ENCODE results near the gene TMEM271.
"Not testable (repeated sequence)": the region's sequence is repeated elsewhere in the genome, so short reads cannot be mapped to it uniquely, and the experiment has no call there.

Gene TMEM271

GRCh38 chr4:598925-599324 is 22.8 kb upstream of the TMEM271 start:
- DNase-seq (ENCODE audit: low spot score), result no peak
- TF ChIP-seq CTCF (IDR thresholded peaks at IDR 0.05; ENCODE audit: extremely low read depth, missing control alignments), result no peak

DNA sequence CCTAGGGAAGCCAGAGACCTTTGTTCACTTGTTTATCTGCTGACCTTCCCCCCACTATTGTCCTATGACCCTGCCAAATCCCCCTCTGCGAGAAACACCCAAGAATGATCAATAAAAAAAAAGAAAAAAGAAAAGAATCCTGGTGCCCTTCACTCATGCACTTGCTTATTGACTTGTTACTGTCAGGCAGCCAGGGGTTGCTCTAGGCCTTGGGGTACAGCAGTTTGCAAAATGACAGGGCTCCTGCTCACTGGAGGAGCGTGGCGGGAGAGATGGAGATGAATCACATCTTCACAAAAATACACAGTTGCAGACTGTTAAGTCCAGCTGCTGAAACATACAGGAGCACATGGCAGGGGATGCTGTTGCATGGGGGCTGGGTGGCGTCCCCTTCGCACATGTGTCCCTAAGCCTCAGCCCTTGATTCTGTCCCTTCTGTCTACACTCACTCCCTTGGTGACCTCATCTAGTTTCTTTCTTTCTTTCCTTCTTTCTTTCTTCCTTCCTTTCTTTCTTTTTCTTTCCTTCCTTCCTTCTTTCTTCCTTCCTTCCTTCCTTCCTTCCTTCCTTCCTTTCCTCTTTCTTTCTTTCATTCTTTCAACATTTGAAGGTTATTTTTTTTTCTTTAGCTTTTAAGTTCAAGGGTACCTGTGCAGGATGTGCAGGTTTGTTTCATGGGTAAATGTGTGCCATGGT is 16.9 kb upstream of the TMEM271 start:
- no peak for TF ChIP-seq CTCF (IDR thresholded peaks at IDR 0.05; ENCODE audit: extremely low read depth, missing control alignments)
- DNase-seq (ENCODE audit: low spot score), result no peak

DNA sequence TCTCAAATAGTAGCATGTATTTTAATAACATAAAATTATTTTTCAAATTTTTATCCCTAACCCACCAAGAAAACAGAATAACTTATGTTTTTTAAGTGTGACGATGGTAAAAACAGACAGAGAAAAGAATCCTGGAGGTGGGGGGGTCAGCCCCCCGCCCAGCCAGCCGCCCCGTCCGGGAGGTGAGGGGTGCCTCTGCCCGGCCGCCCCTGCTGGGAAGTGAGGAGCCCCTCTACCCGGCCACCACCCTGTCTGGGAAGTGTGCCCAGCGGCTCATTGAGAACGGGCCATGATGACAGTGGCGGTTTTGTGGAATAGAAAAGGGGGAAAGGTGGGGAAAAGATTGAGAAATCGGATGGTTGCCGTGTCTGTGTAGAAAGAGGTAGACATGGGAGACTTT is 16.1 kb upstream of the TMEM271 start:
- not testable (repeated sequence) for DNase-seq (ENCODE audit: low spot score)

DNA sequence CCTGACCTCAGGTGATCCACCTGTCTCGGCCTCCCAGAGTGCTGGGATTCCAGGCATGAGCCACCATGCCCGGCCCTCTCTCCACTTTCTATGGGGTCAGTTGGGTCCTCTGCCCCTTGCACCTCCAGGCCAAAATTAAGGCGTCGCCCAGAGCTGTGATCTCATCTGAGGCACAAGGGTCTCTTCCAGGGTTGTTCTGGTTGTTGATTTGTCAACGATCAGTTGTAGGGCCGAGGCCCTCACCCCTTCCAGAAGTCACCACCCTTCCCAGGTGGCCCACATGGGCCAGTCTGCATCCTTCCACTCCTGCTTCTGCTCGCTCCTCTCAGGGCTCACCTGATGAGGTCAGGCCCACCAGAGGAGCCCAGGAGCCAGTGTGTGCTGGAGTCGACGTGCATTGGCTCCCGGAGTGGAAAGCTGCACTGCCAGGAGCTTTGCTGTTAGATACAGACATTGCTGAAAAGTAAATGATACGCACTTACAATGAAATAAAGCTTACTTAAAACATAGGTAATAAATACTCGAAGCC is 14.3 kb upstream of the TMEM271 start:
- TF ChIP-seq CTCF (IDR thresholded peaks at IDR 0.05; ENCODE audit: extremely low read depth, missing control alignments), result no peak
- DNase-seq (ENCODE audit: low spot score), result no peak

DNA sequence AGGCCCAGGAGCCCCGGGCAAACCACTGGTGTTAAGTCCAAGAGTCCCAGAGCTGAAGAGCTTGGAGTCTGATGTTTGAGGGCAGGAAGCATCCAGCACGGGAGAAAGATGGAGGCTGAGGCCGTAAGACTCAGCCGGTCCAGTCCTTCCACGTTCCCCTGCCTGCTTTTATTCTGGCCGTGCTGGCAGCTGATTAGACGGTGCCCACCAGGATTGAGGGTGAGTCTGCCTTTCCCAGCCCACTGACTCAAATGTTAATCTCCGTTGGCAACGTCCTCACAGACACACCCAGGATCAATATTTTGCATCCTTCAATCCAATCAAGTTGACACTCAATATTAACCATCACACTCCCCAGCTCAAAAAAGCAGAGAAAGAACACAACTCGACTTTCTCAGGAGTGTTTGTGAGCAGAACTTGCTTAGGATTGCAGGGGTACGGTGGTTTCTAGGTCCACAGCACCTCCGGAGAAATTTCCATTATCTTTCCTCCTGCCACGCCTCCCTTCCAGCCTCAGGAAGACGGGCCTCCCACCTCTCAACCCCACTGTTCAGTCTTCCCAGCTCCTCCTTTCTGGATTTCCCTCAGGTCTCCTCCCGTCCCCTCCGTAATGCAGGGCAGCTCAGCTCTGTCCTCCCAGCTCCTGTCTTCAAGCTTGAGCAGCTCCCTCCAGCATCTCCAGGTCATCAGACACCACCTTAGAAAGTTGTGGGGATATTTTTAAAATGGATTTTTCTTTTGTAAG is 13.3 kb upstream of the TMEM271 start:
- TF ChIP-seq CTCF (IDR thresholded peaks at IDR 0.05; ENCODE audit: extremely low read depth, missing control alignments), result no peak
- DNase-seq (ENCODE audit: low spot score), result no peak

DNA sequence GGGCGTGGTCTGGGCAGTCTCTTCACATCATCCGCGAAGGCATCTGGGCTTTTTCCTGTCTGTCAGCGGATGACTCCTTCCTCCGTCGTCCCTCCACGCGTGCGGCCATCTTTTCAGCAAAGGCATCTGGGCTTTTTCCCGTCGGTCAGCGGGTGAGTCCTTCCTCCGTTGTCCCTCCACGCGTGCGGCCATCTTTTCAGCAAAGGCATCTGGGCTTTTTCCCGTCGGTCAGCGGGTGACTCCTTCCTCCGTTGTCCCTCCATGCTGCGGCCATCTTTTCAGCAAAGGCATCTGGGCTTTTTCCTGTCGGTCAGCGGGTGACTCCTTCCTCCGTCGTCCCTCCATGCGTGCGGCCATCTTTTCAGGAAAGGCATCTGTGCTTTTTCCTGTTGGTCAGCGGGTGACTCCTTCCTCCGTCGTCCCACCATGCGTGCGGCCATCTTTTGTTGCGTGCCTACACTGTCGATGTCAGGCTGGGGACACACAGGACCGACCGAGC is 12.3 kb upstream of the TMEM271 start:
- no peak for DNase-seq (ENCODE audit: low spot score)
- no peak for TF ChIP-seq CTCF (IDR thresholded peaks at IDR 0.05; ENCODE audit: extremely low read depth, missing control alignments)

DNA sequence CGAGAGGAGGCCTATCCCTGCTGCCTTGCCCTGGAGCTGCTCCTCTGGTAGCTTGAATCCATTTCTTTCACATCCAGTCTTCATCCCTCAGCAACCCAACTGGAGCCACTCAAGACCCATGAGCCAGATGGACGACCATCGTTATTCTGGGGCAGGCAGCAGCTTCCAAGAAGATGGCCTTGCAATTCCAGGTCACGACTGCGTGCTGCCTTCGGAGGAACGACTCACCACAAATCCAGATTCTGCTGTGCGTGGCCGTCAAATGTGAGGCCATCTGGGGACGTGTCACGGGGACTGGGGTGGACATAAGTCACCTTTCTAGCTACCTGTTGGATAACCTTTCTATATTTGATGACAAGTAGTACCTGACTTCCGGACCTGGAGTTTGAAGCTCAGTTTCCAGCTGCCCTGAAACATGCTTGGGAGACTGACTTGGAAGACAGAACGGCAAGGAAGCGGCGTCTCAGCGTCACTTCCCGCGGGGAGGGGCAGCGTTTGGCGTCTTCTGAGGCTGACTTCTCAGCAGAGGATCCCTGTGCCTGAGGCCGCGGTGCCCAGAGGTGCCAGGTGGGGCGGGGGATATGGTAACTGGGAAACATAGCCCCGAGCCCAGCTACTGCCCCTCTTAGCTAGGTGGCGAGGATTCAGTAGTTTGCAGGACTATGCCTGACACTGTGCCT is 11.7 kb upstream of the TMEM271 start:
- DNase-seq (ENCODE audit: low spot score), result no peak
- no peak for TF ChIP-seq CTCF (IDR thresholded peaks at IDR 0.05; ENCODE audit: extremely low read depth, missing control alignments)

Measured in GM20000 (cell line).